ENCODE results near the gene NKAIN1. TPM values are rescaled to one million over a fixed set of nuclear protein-coding genes. Genes with fewer than 3 reads are reported as not detected.

The NKAIN1 gene
- total RNA-seq, 4 donors from 2014 or later: 1.4 to 4.6 (median 4.0) TPM

- ATAC-seq (no peak), DNase-seq (no peak)
- intact Hi-C loops (cut with DNase I; ENCODE audit: low total_unique reads) (no loop called here), in situ Hi-C loops (cut with MboI; ENCODE audit: low sequenced_read_pairs in 4 of 4) (no loop called here)
- Histone ChIP-seq H3K27ac (no peak overlapping the region), H3K4me3 (no peak overlapping the region), H3K9me3 (no peaks in the 10 kb centered on the region), H3K4me1 (no peaks in the 10 kb centered on the region), H3K27me3 (peaks cover 0 to 4% (median 3%) of the 10 kb centered on the region in 3 donors), H3K36me3 (no peaks in the 10 kb centered on the region)
- no peak for TF ChIP-seq POLR2A (IDR thresholded peaks at IDR 0.05)
- TF ChIP-seq CTCF (IDR thresholded peaks at IDR 0.05 in 4 of 5, conservative IDR thresholded peaks at IDR 0.05 in 1 of 5): no peak
Measured at GRCh38 chr1:31244326-31244725, 4.6 kb upstream of the NKAIN1 start.

- TF ChIP-seq POLR2A (IDR thresholded peaks at IDR 0.05): no peak
- TF ChIP-seq CTCF (IDR thresholded peaks at IDR 0.05 in 4 of 5, conservative IDR thresholded peaks at IDR 0.05 in 1 of 5): no peak
- in situ Hi-C loops (cut with MboI; ENCODE audit: low sequenced_read_pairs in 4 of 4) (no loop called here), intact Hi-C loops (cut with DNase I; ENCODE audit: low total_unique reads) (no loop called here)
- Histone ChIP-seq H3K27me3 (peaks cover 0 to 4% (median 3%) of the 10 kb centered on the region in 3 donors), H3K27ac (no peak overlapping the region), H3K4me3 (no peak overlapping the region), H3K36me3 (no peaks in the 10 kb centered on the region), H3K4me1 (no peaks in the 10 kb centered on the region), H3K9me3 (no peaks in the 10 kb centered on the region)
- ATAC-seq: peak in 1 of 2 donors; percentile 66
- DNase-seq: peak in 1 of 2 donors; percentile 5
Measured at GRCh38 chr1:31243501-31244286, 4.0 kb upstream of the NKAIN1 start.

GRCh38 chr1:31241321-31241720 is 1.6 kb upstream of the NKAIN1 start:
- ATAC-seq (no peak), DNase-seq (no peak)
- H3K27me3 ChIP-seq: peaks cover 3 to 4% (median 3%) of the 10 kb centered on the region in 3 donors
- H3K36me3 ChIP-seq: no peaks in the 10 kb centered on the region
- H3K9me3 ChIP-seq: no peaks in the 10 kb centered on the region
- in situ Hi-C loops (cut with MboI; ENCODE audit: low sequenced_read_pairs in 4 of 4): no loop called here
- H3K27ac ChIP-seq: no peak overlapping the region
- TF ChIP-seq POLR2A (IDR thresholded peaks at IDR 0.05): no peak
- no peak for TF ChIP-seq CTCF (IDR thresholded peaks at IDR 0.05 in 4 of 5, conservative IDR thresholded peaks at IDR 0.05 in 1 of 5)
- intact Hi-C loops (cut with DNase I; ENCODE audit: low total_unique reads): no loop called here
- no peak overlapping the region for H3K4me3 ChIP-seq
- H3K4me1 ChIP-seq: no peaks in the 10 kb centered on the region

GRCh38 chr1:31238986-31239613 is 587 bp downstream of the NKAIN1 start:
- DNase-seq (no peak), ATAC-seq (peak; percentile 57 to 61)
- no peak overlapping the region for H3K27ac ChIP-seq
- in situ Hi-C loops (cut with MboI; ENCODE audit: low sequenced_read_pairs in 4 of 4) (no loop called here), intact Hi-C loops (cut with DNase I; ENCODE audit: low total_unique reads) (no loop called here)
- no peaks in the 10 kb centered on the region for H3K4me1 ChIP-seq
- TF ChIP-seq POLR2A (IDR thresholded peaks at IDR 0.05) (no peak), CTCF (IDR thresholded peaks at IDR 0.05 in 4 of 5, conservative IDR thresholded peaks at IDR 0.05 in 1 of 5) (no peak)
- H3K36me3 ChIP-seq: no peaks in the 10 kb centered on the region
- H3K4me3 ChIP-seq: peak overlapping the region; percentile 42 to 51 (median 46)
- H3K9me3 ChIP-seq: no peaks in the 10 kb centered on the region
- H3K27me3 ChIP-seq: peaks cover 3 to 4% (median 3%) of the 10 kb centered on the region in 3 donors

Data from gastrocnemius medialis (tissue), 4 donors.